Vagina (tissue), 2 donors: ENCODE data around the gene E2F6.

Experiments used
- POLR2A ChIP-seq, 2 donors: fragments of 450-650 bp; IDR thresholded peaks; one replicate each; pipeline ENCODE4 v1.6.1; 2017; ENCODE audit warnings: antibody characterized with exemption in 2 of 2, mild to moderate bottlenecking in 2 of 2, moderate library complexity in 2 of 2
- TF ChIP-seq, protein P1 (sequence below), 3 experiments: fragments of 450-650 bp in 2 of 3; fragments of 200-600 bp in 1 of 3; sonication (generic) in 1 of 3; IDR thresholded peaks; one replicate each; pipeline ENCODE4 v1.5.1; 2017 to 2019; ENCODE audit warnings: antibody characterized with exemption in 3 of 3, mild to moderate bottlenecking in 2 of 3, moderate library complexity in 2 of 3

DNA sequence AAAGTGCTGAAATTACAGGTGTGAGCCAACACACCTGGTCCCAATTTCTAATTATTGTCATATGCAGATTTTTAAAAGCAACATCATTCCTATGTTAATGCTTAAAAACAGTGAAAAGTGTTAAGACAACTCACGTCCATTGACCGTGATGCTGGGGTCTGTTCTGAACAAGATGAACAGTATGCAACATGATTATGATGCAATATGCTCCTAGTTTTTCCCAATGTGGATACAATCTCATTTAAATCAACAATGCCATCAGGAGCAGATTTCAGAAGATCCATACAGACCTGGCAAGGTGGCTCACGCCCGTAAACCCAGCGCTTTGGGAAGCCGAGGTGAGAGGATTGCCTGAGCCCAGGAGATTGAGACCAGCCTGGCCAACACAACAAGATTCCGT is 31.5 kb downstream of the E2F6 start:
- TF ChIP-seq, protein P1, sequence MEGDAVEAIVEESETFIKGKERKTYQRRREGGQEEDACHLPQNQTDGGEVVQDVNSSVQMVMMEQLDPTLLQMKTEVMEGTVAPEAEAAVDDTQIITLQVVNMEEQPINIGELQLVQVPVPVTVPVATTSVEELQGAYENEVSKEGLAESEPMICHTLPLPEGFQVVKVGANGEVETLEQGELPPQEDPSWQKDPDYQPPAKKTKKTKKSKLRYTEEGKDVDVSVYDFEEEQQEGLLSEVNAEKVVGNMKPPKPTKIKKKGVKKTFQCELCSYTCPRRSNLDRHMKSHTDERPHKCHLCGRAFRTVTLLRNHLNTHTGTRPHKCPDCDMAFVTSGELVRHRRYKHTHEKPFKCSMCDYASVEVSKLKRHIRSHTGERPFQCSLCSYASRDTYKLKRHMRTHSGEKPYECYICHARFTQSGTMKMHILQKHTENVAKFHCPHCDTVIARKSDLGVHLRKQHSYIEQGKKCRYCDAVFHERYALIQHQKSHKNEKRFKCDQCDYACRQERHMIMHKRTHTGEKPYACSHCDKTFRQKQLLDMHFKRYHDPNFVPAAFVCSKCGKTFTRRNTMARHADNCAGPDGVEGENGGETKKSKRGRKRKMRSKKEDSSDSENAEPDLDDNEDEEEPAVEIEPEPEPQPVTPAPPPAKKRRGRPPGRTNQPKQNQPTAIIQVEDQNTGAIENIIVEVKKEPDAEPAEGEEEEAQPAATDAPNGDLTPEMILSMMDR (IDR thresholded peaks at IDR 0.05): no peak
- TF ChIP-seq POLR2A (IDR thresholded peaks at IDR 0.05): no peak
